22Rv1 (cell line): ENCODE data around the gene ZNF844.

Experiments
- CTCF ChIP-seq: fragments of 450-650 bp; IDR thresholded peaks from 2 replicates; pipeline ENCODE4 v1.5.1; 2017; ENCODE audit warnings: mild to moderate bottlenecking
- ZFX ChIP-seq: fragments of 450-650 bp; IDR thresholded peaks from 2 replicates; pipeline ENCODE4 v1.6.1; 2017; ENCODE audit warnings: antibody characterized with exemption, borderline replicate concordance

GRCh38 chr19:12077375-12077774 is 12.8 kb downstream of the ZNF844 start:
- TF ChIP-seq CTCF (no peak), ZFX (no peak)
